Activated CD4-positive, alpha-beta T cell treated with anti-CD3 and anti-CD28 coated beads, Interleukin-2, amount 50 U/mL, for 1 hour (primary cell): ENCODE measurements around the gene CBX2.

ENCODE experiments used
- DNase-seq: peaks from one replicate; pipeline ENCODE4 v3.0.0-alpha.2; 2020

Gene CBX2

GRCh38 chr17:79801156-79802038, 23.4 kb downstream of the CBX2 start:
- no peak for DNase-seq

DNA sequence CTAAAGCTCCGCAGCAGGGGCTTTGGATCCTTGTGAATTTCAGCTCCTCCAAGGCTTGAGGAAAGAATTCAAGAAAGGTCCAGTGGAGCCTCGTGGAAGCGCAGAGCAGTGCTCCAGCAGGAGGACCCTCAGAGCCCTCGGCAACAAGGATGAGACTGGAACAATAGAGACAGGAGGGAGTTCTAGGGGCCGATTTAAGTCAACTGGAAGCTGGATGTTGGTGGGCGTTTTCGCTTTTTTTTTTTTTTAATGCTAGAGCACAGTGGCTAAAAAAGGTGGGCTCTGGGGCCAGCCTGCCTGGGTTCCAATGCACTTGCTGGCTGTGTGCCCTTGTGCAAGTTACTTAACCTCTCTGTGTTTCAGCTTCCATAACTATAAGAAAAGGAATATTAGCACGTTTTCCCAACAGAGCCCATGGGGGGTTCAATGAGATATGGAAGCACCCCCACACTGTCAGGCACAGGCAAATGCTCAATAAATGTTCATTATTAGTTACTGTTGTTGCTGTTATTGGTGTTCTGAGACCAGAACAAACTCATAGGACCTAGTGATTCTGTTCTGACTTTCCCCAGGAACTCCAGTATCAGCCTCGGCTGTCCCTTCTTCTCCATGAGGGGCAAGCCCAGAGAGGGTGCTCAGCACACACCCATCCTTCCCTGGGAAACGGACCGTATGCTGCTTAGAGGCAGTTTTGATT, 24.2 kb downstream of the CBX2 start:
- DNase-seq: no peak

- no peak for DNase-seq
Measured at GRCh38 chr17:79802736-79803420, 24.9 kb downstream of the CBX2 start.

GRCh38 chr17:79803421-79803996, 25.6 kb downstream of the CBX2 start:
- DNase-seq: no peak

GRCh38 chr17:79803997-79804855, 26.3 kb downstream of the CBX2 start:
- DNase-seq: no peak

GRCh38 chr17:79804856-79805696, 27.1 kb downstream of the CBX2 start:
- no peak for DNase-seq

DNA sequence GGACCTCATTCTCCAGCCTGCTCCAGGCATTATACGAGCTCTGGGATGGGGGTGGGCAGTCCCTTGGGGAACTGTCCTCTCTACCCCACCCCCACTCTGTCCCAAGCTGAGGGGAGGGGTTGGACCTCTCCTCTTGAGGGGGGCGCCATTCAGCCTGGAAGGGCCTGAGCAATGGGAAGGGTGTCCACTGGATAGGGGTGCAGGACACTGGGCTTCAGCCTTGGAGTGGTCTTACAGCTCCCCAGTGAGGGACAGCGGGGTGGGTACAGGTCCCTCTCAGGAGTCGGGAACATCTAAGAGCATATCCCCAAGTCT, 28.5 kb downstream of the CBX2 start:
- DNase-seq: no peak

DNA sequence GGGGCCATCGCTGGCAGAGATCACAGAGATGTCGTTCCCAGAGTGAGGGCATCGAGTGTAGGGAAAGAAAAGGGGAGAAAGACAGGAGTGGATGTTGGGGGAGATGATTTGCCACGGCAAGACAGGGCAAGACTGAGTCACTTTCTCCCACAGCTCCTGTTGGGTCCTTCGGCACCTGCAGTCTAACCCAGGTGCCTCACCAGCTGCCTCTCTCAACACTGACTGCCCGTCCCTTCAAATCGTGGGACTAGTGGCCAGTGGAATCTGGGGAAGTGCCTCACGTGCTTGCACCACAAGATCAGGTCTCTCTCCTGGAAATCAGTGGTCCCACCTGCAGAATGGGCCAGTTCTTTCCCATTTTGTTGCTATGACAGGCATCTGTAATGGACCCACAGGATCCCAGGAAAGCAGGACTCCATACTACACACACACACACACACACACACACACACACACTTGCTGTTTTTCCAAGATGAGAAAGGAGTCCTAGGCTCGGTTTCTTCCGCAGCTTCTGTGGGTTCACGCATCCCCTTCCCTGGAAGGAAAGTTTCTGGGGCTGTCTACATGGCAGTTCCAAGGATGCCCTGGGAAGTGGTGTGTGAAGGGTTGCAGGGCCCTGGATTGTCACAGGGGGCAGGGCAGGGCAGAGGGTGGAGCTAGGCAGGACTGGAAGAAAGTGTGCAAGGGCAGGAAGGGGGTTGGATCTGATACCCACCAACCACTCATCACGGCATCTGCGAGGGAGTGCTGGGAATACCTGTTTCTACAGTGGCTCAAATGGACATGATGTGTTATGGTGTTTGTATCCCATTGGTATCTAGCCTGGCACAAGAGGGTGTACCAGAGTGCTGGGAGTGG, 29.1 kb downstream of the CBX2 start:
- DNase-seq: no peak

- DNase-seq: no peak
Measured at GRCh38 chr17:79808763-79809529, 31.0 kb downstream of the CBX2 start.

- no peak for DNase-seq
Measured at GRCh38 chr17:79809530-79810129, 31.7 kb downstream of the CBX2 start.

- peak; percentile 77 for DNase-seq
Measured at GRCh38 chr17:79810130-79811010, 32.4 kb downstream of the CBX2 start.

- no peak for DNase-seq
Measured at GRCh38 chr17:79811011-79811867, 33.3 kb downstream of the CBX2 start.

DNA sequence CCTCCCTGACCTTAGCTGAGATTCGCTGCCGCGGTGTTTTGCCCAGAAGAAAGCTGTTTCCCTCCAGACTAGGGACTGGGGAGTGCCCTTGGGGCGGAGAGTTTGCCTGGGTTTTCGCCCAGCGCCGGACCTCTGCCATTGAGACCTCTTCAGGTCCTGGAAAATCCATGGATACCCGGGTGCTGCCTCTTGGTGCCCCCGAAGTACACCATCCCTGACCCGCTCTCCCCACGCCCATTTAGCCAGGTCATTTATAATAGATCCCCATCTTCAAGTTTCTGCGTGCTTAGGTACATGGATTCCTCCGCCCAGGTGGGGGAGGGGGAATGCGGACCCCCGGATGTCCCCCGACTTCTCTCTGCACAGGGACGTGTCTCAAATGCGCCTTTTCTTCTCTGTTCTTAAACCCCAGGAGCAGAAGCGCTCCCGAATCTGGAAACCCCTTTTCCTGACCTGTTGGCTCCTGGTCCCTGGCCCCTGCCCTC, 34.0 kb downstream of the CBX2 start:
- DNase-seq: no peak

GRCh38 chr17:79812353-79813258, 34.7 kb downstream of the CBX2 start:
- DNase-seq: no peak

DNA sequence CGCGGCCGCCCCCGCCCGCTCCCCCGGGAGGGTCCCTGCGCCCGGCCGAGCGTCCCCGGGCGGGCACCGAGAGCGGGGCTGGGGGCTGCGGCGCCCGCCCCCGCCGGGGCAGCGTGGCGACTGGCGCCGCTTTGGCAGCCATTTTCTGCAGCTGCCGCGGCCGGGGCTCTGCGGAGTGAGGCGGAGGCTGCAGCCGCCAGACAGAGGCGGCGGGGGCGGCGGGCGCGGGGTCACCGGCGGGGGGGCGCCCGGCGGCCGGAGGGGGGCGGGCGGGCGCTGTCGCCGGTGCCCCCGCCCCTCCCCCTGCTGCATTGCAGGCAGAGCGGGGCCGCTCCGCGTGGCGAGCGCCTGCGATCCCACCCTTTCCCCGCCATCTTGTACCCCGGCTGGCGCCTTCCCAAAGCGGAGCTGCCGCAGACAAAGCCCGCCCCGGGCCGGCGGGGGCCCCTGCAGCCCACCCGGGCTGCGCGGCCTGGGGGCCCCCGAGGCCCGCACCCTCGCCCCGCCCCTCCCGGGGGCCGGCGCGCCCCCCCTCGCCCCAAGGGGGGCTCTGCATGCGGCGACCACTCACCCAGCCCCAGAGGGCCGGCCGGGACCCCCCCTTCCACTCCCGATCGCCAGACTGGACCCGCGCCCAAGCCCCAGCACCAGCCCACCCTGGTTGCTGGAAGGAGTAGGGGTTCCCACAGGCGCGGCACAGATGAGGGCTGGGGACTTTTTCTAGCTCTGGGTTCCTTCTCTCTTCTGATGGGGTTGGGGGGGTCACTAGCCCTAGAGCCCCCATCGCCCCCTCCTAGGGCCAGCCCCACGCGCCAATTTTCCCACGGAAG, 35.6 kb downstream of the CBX2 start:
- no peak for DNase-seq
